Esophagus squamous epithelium (tissue), 5 donors: ENCODE results near the gene ZNF761. TPM values are rescaled to one million over a fixed set of nuclear protein-coding genes. Genes with fewer than 3 reads are reported as not detected.
"Not testable (repeated sequence)": the region's sequence is repeated elsewhere in the genome, so short reads cannot be mapped to it uniquely, and the experiment has no call there.

ENCODE experiments used
- DNase-seq: peaks from one replicate; lab custom pipeline; 2025; lab: John Stamatoyannopoulos, UW
- H3K27ac ChIP-seq, 4 donors: fragments of 200-600 bp; sonication (generic); one replicate each; pipeline ENCODE4 v1.5.1; 2016 to 2019; ENCODE audit warnings: mild to moderate bottlenecking in 1 of 4
- H3K27me3 ChIP-seq, 4 donors: fragments of 200-600 bp; sonication (generic); 1 replicate in 3 of 4; 2 replicates in 1 of 4; pipeline versions ENCODE4 v1.5.1 to v1.6.0; 2017 to 2021; ENCODE audit warnings: antibody characterized with exemption in 1 of 4
- H3K36me3 ChIP-seq, 3 donors: fragments of 200-600 bp; sonication (generic); one replicate each; pipeline ENCODE4 v1.5.1; 2016 to 2019
- H3K4me1 ChIP-seq, 3 donors: fragments of 200-600 bp; sonication (generic); one replicate each; pipeline ENCODE4 v1.5.1; 2017 to 2019
- H3K4me3 ChIP-seq, 4 donors: fragments of 200-600 bp; sonication (generic); 1 replicate in 3 of 4; 2 replicates in 1 of 4; pipeline ENCODE4 v1.5.1; 2016 to 2019; ENCODE audit warnings: mild to moderate bottlenecking in 2 of 4, moderate library complexity in 1 of 4
- H3K9me3 ChIP-seq, 3 donors: fragments of 200-600 bp; sonication (generic); one replicate each; pipeline ENCODE4 v1.5.1; 2016 to 2019
- CTCF ChIP-seq, 6 experiments: fragments of 450-650 bp in 4 of 6; fragments of 200-600 bp in 2 of 6; sonication (generic) in 2 of 6; IDR thresholded peaks; one replicate each; pipeline ENCODE4 v1.5.1; 2016 to 2019; ENCODE audit warnings: antibody characterized with exemption in 6 of 6, mild to moderate bottlenecking in 4 of 6, moderate library complexity in 4 of 6
- POLR2A ChIP-seq, 4 donors: fragments of 450-650 bp; IDR thresholded peaks; one replicate each; pipeline ENCODE4 v1.6.1; 2017; ENCODE audit warnings: antibody characterized with exemption in 4 of 4, mild to moderate bottlenecking in 4 of 4, moderate library complexity in 3 of 4
- WGBS, 2 donors: methylation state at CpG; one replicate each; pipeline ENCODE4 v1.1.5; 2018; 5-methylcytosine and 5-hydroxymethylcytosine counted together
- intact Hi-C: fragments of 100-400 bp; cut with DNase I; formaldehyde crosslinking; loops from one replicate; pipeline ENCODE4 v1.15.0; 2022
- total RNA-seq, 4 donors: library from RNA; depleted of rRNA; stranded (reverse); fragments of >200 nt; gene quantifications; one replicate each; pipeline ENCODE4 v1.1.0, GENCODE V29; 2016
- donor health status: DM: yes; HTN: yes; CAD: no.

ZNF761 gene
- total RNA-seq, 4 donors from 2014 or later, result 3.2 to 11.8 (median 5.0) TPM

- peaks cover 0 to 19% (median 10%) of the 10 kb centered on the region in 3 donors for H3K36me3 ChIP-seq
- TF ChIP-seq POLR2A (IDR thresholded peaks at IDR 0.05), result no peak
- no peak for TF ChIP-seq CTCF (IDR thresholded peaks at IDR 0.05)
- peaks cover 0 to 34% (median 10%) of the 10 kb centered on the region in 3 donors for H3K9me3 ChIP-seq
- no peak for DNase-seq
- WGBS, 2 donors, result 5 to 13% methylated on average over 3 to 13 of the region's 18 CpGs
- H3K27me3 ChIP-seq, result no peaks in the 10 kb centered on the region
- H3K27ac ChIP-seq, result peak overlapping the region; percentile 87 to 92 (median 90)
- peaks cover 3 to 30% (median 5%) of the 10 kb centered on the region in 3 donors for H3K4me1 ChIP-seq
- intact Hi-C loops, result no loop called here
- H3K4me3 ChIP-seq, result peak overlapping the region; percentile 66 to 76 (median 73)
Measured at GRCh38 chr19:53394522-53394973, 37.2 kb upstream of the ZNF761 start.

GRCh38 chr19:53394974-53395839, 36.6 kb upstream of the ZNF761 start, which contains the start of gene ZNF765:
TSS of gene ZNF765 (plus strand) at chr19:53395149. CDS start at chr19:53398016, 2,867 bp downstream.
- Histone ChIP-seq H3K27me3 (no peaks in the 10 kb centered on the region), H3K9me3 (peaks cover 0 to 33% (median 4%) of the 10 kb centered on the region in 3 donors), H3K27ac (peak within 1 kb of the TSS; percentile 87 to 92 (median 90)), H3K36me3 (peaks cover 0 to 26% (median 10%) of the 10 kb centered on the region in 3 donors), H3K4me3 (peak within 1 kb of the TSS; percentile 66 to 76 (median 73)), H3K4me1 (peaks cover 3 to 30% (median 5%) of the 10 kb centered on the region in 3 donors)
- TF ChIP-seq POLR2A (IDR thresholded peaks at IDR 0.05) (peak in 3 of 4 donors; percentile 59 to 70 (median 66)), CTCF (IDR thresholded peaks at IDR 0.05) (peak; percentile 34 to 61 (median 56))
- intact Hi-C loops, result no loop called here
- WGBS, 2 donors, result 0 to 1% methylated on average over 15 to 27 of the region's 58 CpGs
- DNase-seq, result peak; percentile 75

- Histone ChIP-seq H3K9me3 (peaks cover 0 to 30% (median 0%) of the 10 kb centered on the region in 3 donors), H3K4me3 (peak overlapping the region; percentile 66 to 76 (median 73)), H3K4me1 (peaks cover 3 to 30% (median 5%) of the 10 kb centered on the region in 3 donors), H3K36me3 (peaks cover 0 to 33% (median 13%) of the 10 kb centered on the region in 3 donors), H3K27ac (peak overlapping the region; percentile 87 to 92 (median 90))
- WGBS, 2 donors, result 18 to 25% methylated on average over 8 of the region's 9 CpGs
- H3K27me3 ChIP-seq, intact Hi-C loops, DNase-seq: not testable (repeated sequence)
Measured at GRCh38 chr19:53395840-53396524, 35.8 kb upstream of the ZNF761 start.

- H3K9me3 ChIP-seq, result peaks cover 0 to 30% (median 0%) of the 10 kb centered on the region in 3 donors
Measured at GRCh38 chr19:53396525-53396868, 35.3 kb upstream of the ZNF761 start.

GRCh38 chr19:53397918-53398317, 33.9 kb upstream of the ZNF761 start:
- DNase-seq, H3K27me3 ChIP-seq, H3K27ac ChIP-seq, intact Hi-C loops, H3K4me3 ChIP-seq: not testable (repeated sequence)
- WGBS, 2 donors, result 90 to 93% methylated on average over 1 of the region's 1 CpG
- H3K36me3 ChIP-seq, result peaks cover 0 to 53% (median 14%) of the 10 kb centered on the region in 3 donors
- H3K9me3 ChIP-seq, result peaks cover 0 to 37% (median 7%) of the 10 kb centered on the region in 3 donors
- H3K4me1 ChIP-seq, result peaks cover 3 to 30% (median 5%) of the 10 kb centered on the region in 3 donors

More at GRCh38 chr19:53396525-53396868, 35.3 kb upstream of the ZNF761 start:
- 17 to 30% methylated on average over 1 of the region's 1 CpG for WGBS, 2 donors
- no peaks in the 10 kb centered on the region for H3K27me3 ChIP-seq
- peak overlapping the region in 2 of 4 donors; percentile 66 to 74 for H3K4me3 ChIP-seq
- peaks cover 0 to 39% (median 14%) of the 10 kb centered on the region in 3 donors for H3K36me3 ChIP-seq
- H3K4me1 ChIP-seq, result peaks cover 3 to 30% (median 5%) of the 10 kb centered on the region in 3 donors
- H3K27ac ChIP-seq, result no peak overlapping the region
- no peak for DNase-seq
- intact Hi-C loops, result no loop called here
- TF ChIP-seq CTCF (IDR thresholded peaks at IDR 0.05), result no peak
- TF ChIP-seq POLR2A (IDR thresholded peaks at IDR 0.05), result no peak
